PFSK-1 (cell line): Measurements from ENCODE around the gene APRT.

Source experiments
- FOXP2 ChIP-seq: optimal IDR thresholded peaks from 2 replicates; pipeline ENCODE3; 2011; ENCODE audit warnings: borderline replicate concordance, control low read depth, inconsistent platforms; ENCODE audit not compliant: insufficient read depth; ENCODE audit errors: extremely low read length, extremely low read depth
- POLR2AphosphoS5 ChIP-seq: IDR thresholded peaks from 2 replicates; pipeline ENCODE4 v1.6.1; 2012; ENCODE audit warnings: low read depth, mild to moderate bottlenecking, control low read depth, low read length, moderate library complexity
- SIN3A ChIP-seq: IDR thresholded peaks from 2 replicates; pipeline ENCODE4 v1.6.1; 2012; ENCODE audit warnings: mild to moderate bottlenecking, low read length, moderate library complexity, borderline replicate concordance; ENCODE audit not compliant: insufficient read depth
- TAF1 ChIP-seq: IDR thresholded peaks from 2 replicates; pipeline ENCODE4 v1.6.1; 2012; ENCODE audit warnings: low read length, control low read depth, borderline replicate concordance; ENCODE audit not compliant: insufficient read depth
- TF ChIP-seq, protein P1 (sequence below), 2 experiments: IDR thresholded peaks; 2 replicates each; pipeline versions ENCODE4 v1.6.1 to v1.8.0; 2011 to 2012; ENCODE audit warnings: low read depth in 2 of 2, low read length in 2 of 2, control low read depth in 1 of 2, inconsistent platforms in 1 of 2, mild to moderate bottlenecking in 1 of 2, moderate library complexity in 1 of 2; ENCODE audit not compliant: insufficient read depth in 1 of 2

Gene APRT

DNA sequence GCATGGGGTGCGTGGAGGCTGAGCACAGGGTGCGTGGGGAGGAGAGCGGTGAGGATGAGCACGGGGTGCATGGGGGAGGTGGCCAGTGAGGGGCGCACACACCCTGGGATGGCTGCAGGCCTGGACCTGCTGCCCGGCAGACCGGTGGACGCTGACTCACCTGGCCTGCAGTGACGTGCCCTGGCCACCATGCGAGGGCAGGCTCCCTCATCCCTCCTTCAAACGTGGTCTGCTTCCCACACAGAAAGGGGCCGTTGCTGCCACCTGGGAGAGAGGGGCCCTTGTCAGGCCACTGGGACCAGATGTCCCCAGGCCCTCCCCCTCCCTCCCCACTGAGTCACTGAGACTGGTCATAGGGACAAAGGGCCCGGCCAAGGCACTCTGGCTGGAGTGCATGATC is 20.1 kb upstream of the APRT start:
- TF ChIP-seq SIN3A (no peak), TAF1 (no peak), FOXP2 (no peak), POLR2AphosphoS5 (no peak)
- TF ChIP-seq, protein P1, sequence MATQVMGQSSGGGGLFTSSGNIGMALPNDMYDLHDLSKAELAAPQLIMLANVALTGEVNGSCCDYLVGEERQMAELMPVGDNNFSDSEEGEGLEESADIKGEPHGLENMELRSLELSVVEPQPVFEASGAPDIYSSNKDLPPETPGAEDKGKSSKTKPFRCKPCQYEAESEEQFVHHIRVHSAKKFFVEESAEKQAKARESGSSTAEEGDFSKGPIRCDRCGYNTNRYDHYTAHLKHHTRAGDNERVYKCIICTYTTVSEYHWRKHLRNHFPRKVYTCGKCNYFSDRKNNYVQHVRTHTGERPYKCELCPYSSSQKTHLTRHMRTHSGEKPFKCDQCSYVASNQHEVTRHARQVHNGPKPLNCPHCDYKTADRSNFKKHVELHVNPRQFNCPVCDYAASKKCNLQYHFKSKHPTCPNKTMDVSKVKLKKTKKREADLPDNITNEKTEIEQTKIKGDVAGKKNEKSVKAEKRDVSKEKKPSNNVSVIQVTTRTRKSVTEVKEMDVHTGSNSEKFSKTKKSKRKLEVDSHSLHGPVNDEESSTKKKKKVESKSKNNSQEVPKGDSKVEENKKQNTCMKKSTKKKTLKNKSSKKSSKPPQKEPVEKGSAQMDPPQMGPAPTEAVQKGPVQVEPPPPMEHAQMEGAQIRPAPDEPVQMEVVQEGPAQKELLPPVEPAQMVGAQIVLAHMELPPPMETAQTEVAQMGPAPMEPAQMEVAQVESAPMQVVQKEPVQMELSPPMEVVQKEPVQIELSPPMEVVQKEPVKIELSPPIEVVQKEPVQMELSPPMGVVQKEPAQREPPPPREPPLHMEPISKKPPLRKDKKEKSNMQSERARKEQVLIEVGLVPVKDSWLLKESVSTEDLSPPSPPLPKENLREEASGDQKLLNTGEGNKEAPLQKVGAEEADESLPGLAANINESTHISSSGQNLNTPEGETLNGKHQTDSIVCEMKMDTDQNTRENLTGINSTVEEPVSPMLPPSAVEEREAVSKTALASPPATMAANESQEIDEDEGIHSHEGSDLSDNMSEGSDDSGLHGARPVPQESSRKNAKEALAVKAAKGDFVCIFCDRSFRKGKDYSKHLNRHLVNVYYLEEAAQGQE (IDR thresholded peaks at IDR 0.05; ENCODE audit: insufficient read depth in 1 of 2, low read depth in 2 of 2, low read length in 2 of 2) = no peak

DNA sequence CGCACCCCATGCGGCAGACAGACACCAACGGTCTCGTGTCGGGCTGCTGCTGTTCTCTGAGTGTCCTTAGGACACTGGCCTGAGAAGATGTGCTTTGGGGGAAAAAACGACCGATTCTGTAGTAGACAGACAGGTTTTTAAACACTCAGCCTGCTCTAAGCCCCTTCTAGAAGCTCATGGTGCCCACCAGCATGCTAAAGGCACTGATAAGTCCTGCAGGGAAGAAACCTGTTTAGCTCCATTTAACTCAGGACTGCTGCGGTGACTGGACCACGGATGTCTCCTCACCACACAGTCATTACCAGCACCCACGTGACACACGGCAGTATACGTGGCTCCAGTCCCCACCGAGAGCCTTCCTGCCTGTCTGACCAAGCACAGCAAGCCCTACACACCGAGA is 19.1 kb upstream of the APRT start:
- TF ChIP-seq TAF1 = no peak
- no peak for TF ChIP-seq POLR2AphosphoS5
- TF ChIP-seq, protein P1 (IDR thresholded peaks at IDR 0.05; ENCODE audit: insufficient read depth in 1 of 2, low read depth in 2 of 2, low read length in 2 of 2) = no peak
- no peak for TF ChIP-seq SIN3A
- TF ChIP-seq FOXP2 = no peak

DNA sequence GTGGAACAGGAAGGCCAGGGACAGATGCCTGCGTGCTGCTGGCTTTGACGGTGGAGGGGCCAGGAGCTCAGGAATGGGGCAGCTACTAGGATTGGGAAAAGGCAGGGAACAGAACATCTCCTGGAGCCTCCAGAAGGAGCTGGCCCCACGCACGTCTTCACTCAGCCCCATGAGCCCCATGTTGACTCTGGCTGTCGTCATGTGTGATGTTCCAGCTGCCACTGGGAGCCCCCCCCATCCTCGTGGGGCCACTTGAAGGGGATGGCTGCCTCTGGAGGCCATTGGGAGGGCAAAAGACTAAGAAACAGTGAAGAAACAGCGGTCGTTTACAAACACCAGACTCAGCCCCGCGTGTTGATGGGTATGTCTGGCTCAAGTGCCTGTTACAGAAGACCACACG is 18.5 kb upstream of the APRT start:
- TF ChIP-seq SIN3A (no peak), POLR2AphosphoS5 (no peak), FOXP2 (no peak), TAF1 (no peak)
- TF ChIP-seq, protein P1 (IDR thresholded peaks at IDR 0.05; ENCODE audit: insufficient read depth in 1 of 2, low read depth in 2 of 2, low read length in 2 of 2) = no peak

DNA sequence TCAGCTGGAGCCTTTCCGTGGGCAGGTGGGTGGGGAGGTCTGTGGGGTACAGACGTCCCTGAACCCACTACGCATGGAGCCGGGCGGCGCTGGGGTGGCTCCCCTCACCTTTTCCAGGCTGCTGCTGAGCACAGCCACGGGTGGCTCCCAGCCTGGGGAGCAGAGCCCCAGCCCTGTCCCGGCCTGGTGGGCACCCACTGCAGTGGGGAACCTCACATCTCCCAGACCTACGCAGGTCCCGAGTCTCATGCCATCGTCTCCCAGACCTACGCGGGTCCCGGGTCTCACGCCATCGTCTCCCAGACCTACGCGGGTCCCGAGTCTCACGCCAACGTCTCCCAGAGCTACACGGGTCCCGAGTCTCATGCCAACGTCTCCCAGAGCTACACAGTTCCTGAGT is 17.0 kb upstream of the APRT start:
- TF ChIP-seq FOXP2 = no peak
- TF ChIP-seq TAF1 = no peak
- no peak for TF ChIP-seq POLR2AphosphoS5
- TF ChIP-seq SIN3A = no peak
- TF ChIP-seq, protein P1 (IDR thresholded peaks at IDR 0.05; ENCODE audit: insufficient read depth in 1 of 2, low read depth in 2 of 2, low read length in 2 of 2) = no peak

DNA sequence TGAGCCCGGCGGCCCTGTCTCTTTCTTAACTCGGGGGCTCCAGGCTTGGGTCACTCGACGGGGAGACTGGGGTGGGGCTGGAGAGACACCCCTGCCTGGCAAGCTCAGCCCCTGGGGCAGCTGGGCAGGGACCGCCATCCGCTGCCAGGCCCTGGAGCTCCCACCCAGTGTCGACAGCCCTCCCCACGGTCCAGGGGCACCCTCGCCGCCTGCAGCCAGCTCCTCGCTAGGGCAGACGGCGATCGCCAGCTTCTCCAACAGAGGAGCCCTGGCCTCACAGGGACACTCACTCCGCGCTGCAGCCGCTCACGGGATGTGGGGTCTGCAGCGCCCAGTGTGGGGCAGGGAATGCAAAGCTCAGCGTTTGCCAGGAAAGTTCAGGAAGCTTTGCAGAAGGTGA is 16.0 kb upstream of the APRT start:
- TF ChIP-seq POLR2AphosphoS5 = no peak
- no peak for TF ChIP-seq FOXP2
- TF ChIP-seq TAF1 = no peak
- TF ChIP-seq, protein P1 (IDR thresholded peaks at IDR 0.05; ENCODE audit: insufficient read depth in 1 of 2, low read depth in 2 of 2, low read length in 2 of 2) = no peak
- no peak for TF ChIP-seq SIN3A
